ENCODE data around the gene CNN2. TPM values are rescaled to one million over a fixed set of nuclear protein-coding genes. Genes with fewer than 3 reads are reported as not detected.

The CNN2 gene
- total and polyA plus RNA-seq, 9 of the 15 experiments (the other 6 are each of a cell fraction or from before 2014, with no cell fraction given) = 12.1 to 174 (median 52.7) TPM

- TF ChIP-seq PTBP1 (IDR thresholded peaks at IDR 0.05; ENCODE audit: low read depth, low read length) = no peak
- TF ChIP-seq KHSRP (IDR thresholded peaks at IDR 0.05) = peak; percentile 65; the same call in 1 of the 2 replicates
- TF ChIP-seq SMAD3 (CRISPR knock-in tag; conservative IDR thresholded peaks at IDR 0.05) = no peak
- TF ChIP-seq ZNF696 (CRISPR knock-in tag; conservative IDR thresholded peaks at IDR 0.05) = no peak
- TF ChIP-seq HNRNPUL1 (IDR thresholded peaks at IDR 0.05; ENCODE audit: low read length) = no peak
- peak; percentile 97 for TF ChIP-seq U2AF1 (optimal IDR thresholded peaks at IDR 0.05; ENCODE audit: low read depth, low read length)
- TF ChIP-seq POLR2G (IDR thresholded peaks at IDR 0.05; ENCODE audit: low read depth, low read length) = peak; percentile 94
- TF ChIP-seq ZNF586 (CRISPR knock-in tag; conservative IDR thresholded peaks at IDR 0.05) = no peak
- peak; percentile 93 for TF ChIP-seq PHF20 (IDR thresholded peaks at IDR 0.05; ENCODE audit: partially characterized antibody)
- TF ChIP-seq ZHX1 (conservative IDR thresholded peaks at IDR 0.05; ENCODE audit: low read length) = no peak; the same call in 1 of the 2 replicates
- no peak for TF ChIP-seq NCOA6 (IDR thresholded peaks at IDR 0.05)
- TF ChIP-seq TAF1 (IDR thresholded peaks at IDR 0.05; ENCODE audit: control insufficient read depth, extremely low read depth, insufficient read depth, low read length, severe bottlenecking) = peak; percentile 53
- TF ChIP-seq ELF4 (CRISPR knock-in tag; IDR thresholded peaks at IDR 0.05) = no peak
- peak; percentile 24 for TF ChIP-seq SP2 (IDR thresholded peaks at IDR 0.05; ENCODE audit: extremely low read depth, low read depth, low read length, poor library complexity, severe bottlenecking)
- TF ChIP-seq GABPA (tag; conservative IDR thresholded peaks at IDR 0.05; ENCODE audit: low read depth) = peak; percentile 97
- no peak for TF ChIP-seq NR0B1 (IDR thresholded peaks at IDR 0.05; ENCODE audit: partially characterized antibody)
- TF ChIP-seq ESRRA (IDR thresholded peaks at IDR 0.05; ENCODE audit: borderline replicate concordance, low read depth) = peak; percentile 68
- no peak for TF ChIP-seq TAF9B (IDR thresholded peaks at IDR 0.05; ENCODE audit: partially characterized antibody)
- TF ChIP-seq NONO (IDR thresholded peaks at IDR 0.05; ENCODE audit: low read depth in 2 of 2, low read length in 1 of 2) = peak in 1 of 2 experiments; percentile 60; a peak in 1 of 4 replicates
- peak; percentile 87 for TF ChIP-seq MEIS2 (IDR thresholded peaks at IDR 0.05; ENCODE audit: partially characterized antibody)
- TF ChIP-seq, protein P1, sequence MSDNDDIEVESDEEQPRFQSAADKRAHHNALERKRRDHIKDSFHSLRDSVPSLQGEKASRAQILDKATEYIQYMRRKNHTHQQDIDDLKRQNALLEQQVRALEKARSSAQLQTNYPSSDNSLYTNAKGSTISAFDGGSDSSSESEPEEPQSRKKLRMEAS (CRISPR knock-in tag; IDR thresholded peaks at IDR 0.05) = peak; percentile 98
- peak; percentile 49; the same call in 1 of the 2 replicates for TF ChIP-seq ZNF143 (CRISPR knock-in tag; IDR thresholded peaks at IDR 0.05)
- TF ChIP-seq FOXK1 (CRISPR knock-in tag; IDR thresholded peaks at IDR 0.05; ENCODE audit: borderline replicate concordance) = peak; percentile 44; the same call in 1 of the 2 replicates
- TF ChIP-seq PCBP1 (IDR thresholded peaks at IDR 0.05; ENCODE audit: low read depth, low read length, poor library complexity, severe bottlenecking) = no peak
Measured at GRCh38 chr19:984165-984967, 42.0 kb upstream of the CNN2 start, which contains the start of gene WDR18 (continued).
